HG03097 (cell line): Measurements from ENCODE around the gene POMT2.
"Not testable (repeated sequence)": the region's sequence is repeated elsewhere in the genome, so short reads cannot be mapped to it uniquely, and the experiment has no call there.

Experiments used
- ATAC-seq: cut with Tn5 transposase; IDR thresholded peaks from one replicate; pipeline ENCODE4 v1.9.1; 2021; ENCODE audit not compliant: unreplicated experiment, low FRiP score

POMT2 gene

GRCh38 chr14:77303417-77304156, 17.1 kb downstream of the POMT2 start:
- no peak for ATAC-seq

- ATAC-seq, result no peak
Observed at GRCh38 chr14:77302926-77303325, 17.8 kb downstream of the POMT2 start.

- no peak for ATAC-seq
Observed at GRCh38 chr14:77301103-77301502, 19.6 kb downstream of the POMT2 start.

DNA sequence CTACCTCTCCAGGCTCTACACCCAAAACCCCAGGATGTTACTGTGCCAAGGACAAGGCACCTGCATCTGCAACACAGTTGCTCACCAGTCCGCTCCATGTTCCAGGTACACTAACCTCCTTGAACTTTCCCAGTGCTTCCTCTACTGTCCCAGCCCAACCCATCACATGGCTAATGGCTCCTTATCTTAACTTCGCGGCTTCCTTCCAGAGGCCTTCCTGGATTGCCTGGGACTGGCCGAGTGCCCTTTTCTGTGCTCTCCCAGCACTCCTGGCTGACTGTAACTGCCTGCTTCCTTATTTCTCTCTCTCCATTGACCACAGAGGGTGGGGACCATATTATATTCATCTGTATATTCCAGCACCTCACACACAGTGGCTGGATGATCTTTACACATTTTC, 20.9 kb downstream of the POMT2 start:
- no peak for ATAC-seq

DNA sequence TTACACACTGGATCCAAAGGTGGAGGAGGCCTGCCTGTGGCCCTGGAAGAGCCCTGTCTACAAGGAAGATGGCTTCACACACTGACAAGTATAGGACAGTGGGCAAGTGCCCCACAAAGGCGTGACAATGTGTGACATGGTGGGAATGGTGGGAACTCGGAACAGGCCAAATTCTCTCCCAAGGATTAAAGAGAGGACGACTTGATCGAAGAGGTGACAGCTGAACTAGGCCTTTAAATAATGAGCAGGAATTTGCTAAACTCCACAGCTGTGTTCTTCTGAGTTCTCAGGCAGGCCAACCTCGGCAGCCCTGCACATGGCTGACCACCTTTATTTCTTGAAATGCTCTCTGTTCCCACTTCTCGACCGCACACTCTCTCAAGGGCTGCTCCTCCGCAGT, 23.8 kb downstream of the POMT2 start:
- ATAC-seq, result no peak

DNA sequence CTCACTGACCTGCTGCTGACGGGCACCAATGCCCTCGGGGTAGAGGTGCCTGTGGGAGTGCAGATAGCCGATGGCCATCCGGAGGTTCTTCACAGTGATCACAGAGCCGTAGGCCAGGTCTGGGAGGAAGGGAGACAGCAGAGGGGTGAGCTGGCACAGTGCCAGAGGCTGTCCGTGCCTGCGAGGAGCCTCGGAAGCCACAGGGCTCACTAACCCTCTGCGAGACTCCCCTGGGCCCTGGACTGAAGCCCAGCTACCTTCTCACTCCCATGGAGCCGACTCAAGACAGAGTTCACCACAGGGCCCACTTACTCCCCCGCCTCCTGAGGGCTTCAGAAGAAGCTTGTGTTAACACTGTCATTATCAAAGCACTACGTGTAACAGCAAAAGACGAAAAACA, 24.5 kb downstream of the POMT2 start:
- ATAC-seq, result no peak

DNA sequence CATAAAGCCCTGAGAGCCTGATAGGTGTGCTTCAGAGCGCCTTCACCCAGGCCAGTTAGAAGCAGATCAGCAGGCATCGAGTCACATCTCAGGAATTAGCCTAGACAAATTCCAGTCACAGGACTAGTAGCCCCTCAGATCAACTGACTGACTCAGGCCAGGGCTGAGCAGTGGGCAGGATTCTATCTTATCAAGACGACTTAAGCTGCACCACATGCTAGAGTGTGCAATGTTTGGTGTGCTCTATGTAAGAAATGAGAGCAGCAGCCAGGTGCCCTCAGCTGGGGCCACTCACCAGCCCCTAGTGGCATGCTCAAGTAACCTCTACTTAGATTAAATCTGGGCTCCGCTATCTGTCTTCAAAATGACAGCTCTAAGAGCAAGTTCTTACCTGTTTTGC, 30.0 kb downstream of the POMT2 start:
- ATAC-seq, result no peak

DNA sequence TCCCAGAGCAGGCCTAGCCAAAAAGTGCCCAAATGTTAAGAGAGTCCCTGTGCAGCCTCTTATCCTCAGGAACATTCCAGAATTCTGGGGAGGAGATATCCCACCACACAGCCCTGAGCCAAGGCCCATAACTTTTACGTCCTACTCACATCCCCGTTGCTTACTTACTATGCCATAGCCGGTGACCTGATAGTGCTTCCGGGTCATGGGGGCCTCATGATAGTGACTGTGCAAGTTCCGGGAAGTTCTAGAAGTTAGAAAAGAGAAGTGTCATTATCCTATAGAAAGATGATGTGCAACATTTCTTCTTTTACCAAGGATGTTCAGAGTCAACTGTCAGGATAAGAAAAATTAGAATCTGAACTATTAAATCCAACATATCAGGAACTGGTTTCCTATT, 34.1 kb downstream of the POMT2 start:
- no peak for ATAC-seq

DNA sequence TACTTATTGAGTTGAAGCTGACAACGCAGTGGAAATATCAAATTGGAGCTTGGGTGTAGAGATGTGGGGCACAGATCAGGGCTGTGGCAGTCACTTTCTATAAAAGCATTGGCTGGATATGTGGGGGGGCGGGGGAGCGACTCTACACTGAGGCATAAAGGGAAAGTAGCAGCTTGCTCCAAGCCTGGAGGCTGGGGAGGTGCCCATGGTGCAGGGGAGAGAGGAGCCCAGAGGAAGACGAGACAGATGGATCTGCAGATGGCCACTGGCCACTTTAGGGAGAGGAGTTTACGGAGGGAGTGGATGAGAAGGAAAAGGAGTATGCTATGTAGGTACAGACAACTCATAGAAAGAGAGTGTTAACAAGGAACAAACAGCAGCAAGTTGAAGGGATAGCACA, 36.2 kb downstream of the POMT2 start:
- no peak for ATAC-seq

- ATAC-seq, result no peak
Observed at GRCh38 chr14:77284066-77284465, 36.6 kb downstream of the POMT2 start.

DNA sequence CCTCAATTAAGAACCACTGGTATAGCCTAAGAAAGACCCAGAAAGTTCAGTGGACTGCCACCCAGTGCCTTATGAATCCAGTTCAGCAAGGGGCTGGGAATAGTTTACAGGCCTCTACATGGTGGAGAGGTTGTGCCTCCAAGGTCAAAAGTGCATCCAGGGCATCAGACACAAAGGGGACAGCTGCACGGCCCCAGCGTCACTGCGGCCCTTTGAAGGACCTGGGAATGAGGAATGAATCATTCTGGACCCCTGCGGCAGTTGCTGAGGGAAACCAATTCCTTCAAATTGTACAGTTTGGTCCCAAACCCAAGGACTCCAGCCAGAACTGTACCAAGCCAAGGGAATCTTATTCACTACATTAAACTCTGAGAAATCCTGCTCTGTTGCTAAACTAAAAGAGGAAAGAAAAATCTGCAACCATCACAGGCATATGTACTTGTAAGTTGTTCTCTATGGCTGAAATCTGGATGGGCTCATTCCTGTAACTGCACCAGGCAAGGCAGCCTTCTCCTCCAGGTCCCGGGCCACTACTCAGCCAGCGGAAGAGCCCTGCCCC, 38.8 kb downstream of the POMT2 start:
- no peak for ATAC-seq

- ATAC-seq, result not testable (repeated sequence)
Observed at GRCh38 chr14:77280921-77281320, 39.8 kb downstream of the POMT2 start.

GRCh38 chr14:77279719-77280118, 41.0 kb downstream of the POMT2 start:
- ATAC-seq, result no peak

DNA sequence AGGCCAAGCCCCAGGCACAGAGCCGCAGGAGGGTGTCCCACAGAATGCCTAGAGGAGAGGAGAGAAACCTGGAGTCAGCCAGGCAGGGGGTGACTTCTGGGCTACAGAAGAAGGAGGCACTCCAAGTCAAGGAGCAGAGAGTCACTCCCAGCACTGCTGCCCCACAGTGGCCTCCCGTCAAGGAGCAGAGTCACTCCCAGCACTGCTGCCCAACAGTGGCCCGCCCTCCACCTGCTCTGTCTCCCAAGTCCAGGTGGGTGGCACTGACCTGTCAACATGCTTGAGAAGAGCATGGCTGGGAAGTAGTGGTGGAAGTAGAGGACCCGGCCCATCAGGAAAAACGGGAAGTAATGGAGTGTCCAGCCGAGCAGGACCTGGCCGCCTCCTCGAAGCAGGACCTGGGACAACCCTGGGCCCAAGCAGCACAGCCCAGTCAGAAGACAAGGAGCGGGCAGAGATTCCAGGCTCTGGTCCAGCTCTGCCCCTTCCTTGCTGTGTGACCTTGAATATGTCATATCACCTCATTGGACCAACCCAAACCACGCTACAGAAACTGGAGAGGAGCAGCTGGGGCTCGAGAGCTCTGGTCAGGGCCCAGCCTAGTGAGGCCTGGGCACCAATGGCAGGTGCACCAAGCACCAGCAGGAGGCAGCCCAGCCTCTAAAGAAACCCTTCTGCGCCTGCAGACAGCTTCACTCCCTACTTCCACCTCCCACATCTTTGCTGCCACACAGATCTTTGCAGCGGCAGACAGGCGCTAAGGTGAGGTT, 42.0 kb downstream of the POMT2 start:
- ATAC-seq, result no peak

DNA sequence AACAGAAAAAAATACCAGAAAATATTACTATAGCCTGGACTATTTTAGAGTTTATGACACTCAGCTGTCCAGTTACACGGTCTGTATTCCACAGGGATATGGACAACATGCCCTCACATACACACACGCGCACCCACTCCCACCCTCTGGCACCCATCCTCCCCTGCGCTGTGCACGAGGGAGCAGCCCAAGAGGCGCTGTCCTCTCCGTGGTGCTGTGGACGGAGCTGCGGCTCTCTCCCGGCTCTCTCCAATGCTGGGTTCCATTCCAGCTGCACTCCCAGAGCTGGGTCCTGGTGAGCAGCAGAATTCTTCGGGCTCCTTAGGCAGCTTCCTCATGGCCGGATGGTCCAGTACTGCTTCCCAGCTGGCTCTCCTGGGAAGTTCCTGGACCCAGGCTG, 43.7 kb downstream of the POMT2 start:
- no peak for ATAC-seq

GRCh38 chr14:77276295-77276935, 44.3 kb downstream of the POMT2 start:
- ATAC-seq, result no peak

DNA sequence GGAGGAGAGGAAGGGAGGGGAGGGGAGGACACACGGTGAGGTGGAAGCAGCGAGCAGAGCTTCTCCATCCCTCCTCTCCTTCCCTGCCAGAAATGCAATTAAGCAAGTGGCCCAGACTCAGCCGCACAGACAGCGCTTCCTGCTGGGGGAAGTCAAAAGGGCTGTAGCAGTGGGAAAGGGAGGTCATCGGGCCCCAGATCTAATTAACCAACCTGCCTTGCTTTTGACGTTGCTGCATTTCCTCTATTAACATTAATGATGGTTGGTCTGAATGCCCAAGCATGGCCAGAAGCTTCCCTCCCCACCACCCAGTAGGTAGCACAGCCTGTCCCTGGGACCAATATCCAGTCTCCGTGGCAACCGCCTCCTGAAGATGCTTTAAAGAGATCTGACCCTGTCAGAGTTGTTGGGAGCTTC, 45.1 kb downstream of the POMT2 start:
- no peak for ATAC-seq

DNA sequence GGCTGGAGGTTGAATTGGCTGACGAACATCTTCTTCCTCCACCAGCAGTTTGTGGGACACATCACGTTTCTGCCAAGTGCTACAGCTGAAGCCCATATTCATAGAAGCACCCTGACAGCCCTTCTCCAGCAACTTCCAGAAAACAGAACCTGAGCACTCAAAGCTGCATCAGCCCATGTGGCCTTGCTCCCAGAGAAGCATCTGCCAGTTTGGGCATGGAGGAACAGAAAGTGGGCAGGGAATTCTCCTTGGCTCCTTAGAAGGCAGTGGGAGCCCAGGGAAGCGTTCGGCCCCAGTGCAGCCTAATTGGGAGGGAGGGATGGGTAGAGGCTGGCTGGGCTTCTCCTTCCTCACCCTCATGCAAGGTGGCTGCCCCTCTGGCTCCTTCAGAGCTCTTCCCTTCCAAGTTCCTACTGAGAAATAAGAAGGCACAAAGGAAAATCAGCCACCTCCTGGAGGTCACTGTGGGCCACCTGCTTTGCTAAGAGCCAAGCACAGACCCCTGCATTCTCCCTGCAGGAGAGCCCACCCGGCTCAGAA, 45.6 kb downstream of the POMT2 start:
- ATAC-seq, result no peak

DNA sequence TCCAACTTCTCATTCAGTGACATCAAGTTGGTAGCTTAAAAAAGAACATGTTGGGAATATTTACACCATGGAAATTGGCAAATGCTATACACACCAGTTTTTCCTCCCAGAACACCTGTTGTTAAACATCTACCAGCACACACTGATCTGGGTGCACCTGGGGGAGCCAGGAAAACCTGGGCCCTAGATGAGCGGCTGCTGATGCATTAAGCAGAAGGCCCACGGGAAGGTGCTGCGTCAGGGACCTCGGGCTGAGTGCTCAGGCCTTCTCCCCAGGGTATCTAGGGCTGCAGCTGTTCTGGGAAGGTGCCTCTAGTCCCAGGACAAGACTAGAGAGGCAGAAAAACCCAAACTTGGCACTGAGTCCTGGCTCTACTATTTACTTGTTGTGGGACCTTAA, 46.9 kb downstream of the POMT2 start:
- no peak for ATAC-seq

DNA sequence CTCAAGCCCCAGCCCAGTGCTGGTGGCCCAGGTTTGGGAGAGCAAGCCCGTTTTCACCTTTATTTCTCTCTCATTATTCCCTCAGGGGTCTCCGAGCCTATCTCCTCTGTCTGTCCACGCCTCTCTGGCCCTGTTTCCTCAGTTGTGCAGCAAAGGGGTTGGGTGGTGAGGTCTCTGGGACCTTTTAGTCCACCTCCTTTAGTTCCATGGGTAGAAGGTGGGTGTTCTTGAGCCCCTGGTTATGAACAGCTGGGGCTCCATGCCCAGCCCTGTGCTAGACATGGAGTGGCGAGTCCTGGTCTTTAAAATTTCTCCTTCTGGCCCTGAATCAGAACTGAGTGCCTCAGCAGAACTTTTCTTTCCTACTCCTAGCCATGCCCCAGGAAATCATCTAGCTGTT, 48.4 kb downstream of the POMT2 start:
- no peak for ATAC-seq

DNA sequence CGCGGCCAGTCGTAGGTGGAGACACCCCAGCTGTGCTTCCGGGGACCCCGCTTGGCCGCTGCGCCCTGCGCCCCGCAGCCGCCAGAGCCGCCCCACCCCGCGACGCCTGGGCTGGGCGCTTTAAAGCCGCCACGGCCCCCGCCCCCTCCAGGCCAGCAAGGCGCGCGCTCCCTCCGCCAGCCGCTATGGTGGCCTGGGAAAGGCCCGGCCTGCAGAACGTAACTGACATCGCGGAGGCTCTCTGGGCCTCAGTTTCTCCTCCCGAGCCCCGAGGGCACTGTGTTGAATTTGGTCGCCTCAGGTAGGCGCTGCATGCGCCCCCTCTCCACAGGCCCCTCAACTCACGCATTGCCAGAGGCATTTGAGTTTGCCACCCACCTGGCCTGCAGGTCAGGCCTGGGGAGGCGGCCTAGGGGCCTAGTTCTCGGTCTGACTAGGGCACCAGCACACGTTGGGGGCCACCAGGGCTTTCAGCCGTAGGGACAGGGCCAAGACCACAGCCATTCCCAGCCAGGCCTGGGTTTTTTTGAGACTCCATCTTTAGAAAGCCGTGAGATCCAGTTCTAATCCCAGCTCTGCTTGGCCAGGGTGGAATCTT, 49.5 kb downstream of the POMT2 start, which contains the start of gene NGB:
TSS of gene NGB (minus strand) at position 94 of the 598 bp plus-strand sequence. CDS start 269 bp downstream, outside the sequence.
- no peak for ATAC-seq
